Smooth muscle cell (in vitro differentiated cells): Measurements from ENCODE around the gene CNTNAP4. TPM values are rescaled to one million over a fixed set of nuclear protein-coding genes. Genes with fewer than 3 reads are reported as not detected.
A peak's percentile ranks its signal among the peaks of the same experiment; 100 is the strongest.

ENCODE experiments used
- DNase-seq: peaks from one replicate; lab custom pipeline; 2025; ENCODE audit not compliant: unreplicated experiment; lab: John Stamatoyannopoulos, UW
- H2AFZ ChIP-seq: fragments of 200-600 bp; sonication (generic); 2 replicates; pipeline ENCODE4 v1.6.0; 2016; ENCODE audit warnings: antibody characterized with exemption, low read depth, mild to moderate bottlenecking
- H3F3A ChIP-seq: fragments of 200-600 bp; sonication (generic); 2 replicates; pipeline ENCODE4 v1.6.0; 2017; ENCODE audit warnings: antibody characterized with exemption, low read depth
- H3K27ac ChIP-seq: fragments of 200-600 bp; sonication (generic); 2 replicates; pipeline ENCODE4 v1.5.1; 2016; ENCODE audit warnings: low read depth, mild to moderate bottlenecking
- H3K27me3 ChIP-seq: fragments of 200-600 bp; sonication (generic); 2 replicates; pipeline ENCODE4 v1.6.1; 2016; ENCODE audit warnings: low read depth, mild to moderate bottlenecking
- H3K36me3 ChIP-seq: fragments of 200-600 bp; sonication (generic); 2 replicates; pipeline ENCODE4 v1.5.1; 2016; ENCODE audit warnings: low read depth
- H3K4me1 ChIP-seq: fragments of 200-600 bp; sonication (generic); 2 replicates; pipeline ENCODE4 v1.5.1; 2016; ENCODE audit warnings: low read depth
- H3K4me2 ChIP-seq: fragments of 200-600 bp; sonication (generic); 2 replicates; pipeline ENCODE4 v1.6.0; 2016; ENCODE audit warnings: mild to moderate bottlenecking
- H3K4me3 ChIP-seq: fragments of 200-600 bp; sonication (generic); 2 replicates; pipeline ENCODE4 v1.5.1; 2016; ENCODE audit warnings: mild to moderate bottlenecking
- H3K79me2 ChIP-seq: fragments of 200-600 bp; sonication (generic); 2 replicates; pipeline ENCODE4 v1.6.0; 2016; ENCODE audit warnings: low read depth, mild to moderate bottlenecking
- H3K9ac ChIP-seq: fragments of 200-600 bp; sonication (generic); 2 replicates; pipeline ENCODE4 v1.6.0; 2016; ENCODE audit warnings: low read depth
- H3K9me3 ChIP-seq: fragments of 200-600 bp; sonication (generic); replicated peaks from 2 replicates; pipeline ENCODE4 v1.5.1; 2016; ENCODE audit warnings: low read depth
- H4K20me1 ChIP-seq: fragments of 200-600 bp; sonication (generic); 2 replicates; pipeline ENCODE4 v1.6.0; 2016; ENCODE audit warnings: low read depth
- WGBS: methylation state at CpG from one replicate; pipeline ENCODE4 v1.1.7; 2016; ENCODE audit warnings: low lambda C conversion rate; 5-methylcytosine and 5-hydroxymethylcytosine counted together
- polyA plus RNA-seq: library from polyadenylated mRNA; unstranded; fragments of >200 nt; fragmentation: Nextera tagmentation; extraction: Ambion mirVana; gene quantifications from 2 replicates; pipeline ENCODE4 v1.2.1, GENCODE V29; 2016
- total RNA-seq: library from RNA; depleted of rRNA; stranded (reverse); fragments of >200 nt; gene quantifications from 2 replicates; pipeline ENCODE4 v1.2.3, GENCODE V29; 2014
- TF ChIP-seq, protein P1 (sequence below): fragments of 200-600 bp; sonication (generic); IDR thresholded peaks from 2 replicates; pipeline ENCODE4 v1.5.1; 2017; ENCODE audit warnings: borderline replicate concordance, mild to moderate bottlenecking, antibody characterized with exemption; ENCODE audit not compliant: insufficient read depth, poor library complexity, severe bottlenecking

The CNTNAP4 gene
- total and polyA plus RNA-seq, 2 experiments from 2014 or later: 0.13 to 0.25 TPM

DNA sequence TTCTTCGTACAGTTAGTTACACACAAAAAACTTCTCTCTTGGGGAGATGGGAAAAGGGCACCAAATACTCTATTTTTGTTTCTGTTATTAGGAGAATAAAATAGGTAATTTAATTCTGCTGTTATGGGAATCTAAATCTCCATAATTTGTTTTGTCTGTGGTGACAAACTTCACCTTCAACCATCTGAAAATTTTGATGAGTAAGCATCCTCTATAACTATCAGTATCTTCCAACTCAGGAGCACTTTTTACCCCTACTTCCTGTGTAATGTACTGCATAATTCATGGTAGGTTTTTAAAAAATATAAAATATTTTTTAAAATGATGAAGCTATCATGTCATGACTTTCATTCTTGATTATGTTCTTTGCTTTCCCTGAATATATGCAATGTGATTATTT lies 33.6 kb upstream of the CNTNAP4 start:
- H3K27ac ChIP-seq: no peak overlapping the region
- WGBS: 95% methylated on average over 1 of the region's 1 CpG
- no peak overlapping the region for H3K4me3 ChIP-seq

DNA sequence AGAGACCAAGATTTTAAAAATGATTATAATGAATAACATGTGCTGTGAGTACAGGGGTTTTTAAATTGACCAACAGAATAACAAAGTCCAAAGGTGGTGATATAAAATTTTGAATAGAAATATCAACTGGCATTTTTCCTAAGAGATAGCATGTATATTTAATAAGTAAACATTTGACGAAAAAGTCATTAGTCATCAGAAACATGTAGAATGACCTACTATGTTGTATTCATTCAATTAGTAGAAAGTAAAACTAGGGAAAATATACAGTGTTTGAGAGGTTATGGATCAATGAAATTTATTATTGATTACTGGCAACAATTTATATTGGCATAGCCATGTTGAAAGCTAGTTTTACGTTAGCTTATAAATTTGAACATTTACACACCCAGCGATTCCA lies 30.6 kb upstream of the CNTNAP4 start:
- no peaks in the 10 kb centered on the region for H3K79me2 ChIP-seq
- TF ChIP-seq, protein P1, sequence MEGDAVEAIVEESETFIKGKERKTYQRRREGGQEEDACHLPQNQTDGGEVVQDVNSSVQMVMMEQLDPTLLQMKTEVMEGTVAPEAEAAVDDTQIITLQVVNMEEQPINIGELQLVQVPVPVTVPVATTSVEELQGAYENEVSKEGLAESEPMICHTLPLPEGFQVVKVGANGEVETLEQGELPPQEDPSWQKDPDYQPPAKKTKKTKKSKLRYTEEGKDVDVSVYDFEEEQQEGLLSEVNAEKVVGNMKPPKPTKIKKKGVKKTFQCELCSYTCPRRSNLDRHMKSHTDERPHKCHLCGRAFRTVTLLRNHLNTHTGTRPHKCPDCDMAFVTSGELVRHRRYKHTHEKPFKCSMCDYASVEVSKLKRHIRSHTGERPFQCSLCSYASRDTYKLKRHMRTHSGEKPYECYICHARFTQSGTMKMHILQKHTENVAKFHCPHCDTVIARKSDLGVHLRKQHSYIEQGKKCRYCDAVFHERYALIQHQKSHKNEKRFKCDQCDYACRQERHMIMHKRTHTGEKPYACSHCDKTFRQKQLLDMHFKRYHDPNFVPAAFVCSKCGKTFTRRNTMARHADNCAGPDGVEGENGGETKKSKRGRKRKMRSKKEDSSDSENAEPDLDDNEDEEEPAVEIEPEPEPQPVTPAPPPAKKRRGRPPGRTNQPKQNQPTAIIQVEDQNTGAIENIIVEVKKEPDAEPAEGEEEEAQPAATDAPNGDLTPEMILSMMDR: no peak
- no peak overlapping the region for H3K9ac ChIP-seq
- H3K4me3 ChIP-seq: no peak overlapping the region
- no peaks in the 10 kb centered on the region for H3K36me3 ChIP-seq
- no peaks in the 10 kb centered on the region for H3K4me1 ChIP-seq
- H3K27ac ChIP-seq: no peak overlapping the region
- 94% methylated on average over 3 of the region's 3 CpGs for WGBS
- H2AFZ ChIP-seq: no peak overlapping the region
- no peaks in the 10 kb centered on the region for H3K9me3 ChIP-seq
- no peaks in the 10 kb centered on the region for H4K20me1 ChIP-seq
- H3F3A ChIP-seq: no peaks in the 10 kb centered on the region
- H3K4me2 ChIP-seq: no peak overlapping the region
- DNase-seq: no peak
- H3K27me3 ChIP-seq: no peaks in the 10 kb centered on the region

More for the DNA sequence above, 33.6 kb upstream of the CNTNAP4 start:
- DNase-seq: no peak
- H3F3A ChIP-seq: no peaks in the 10 kb centered on the region
- no peak overlapping the region for H3K9ac ChIP-seq
- no peak overlapping the region for H3K4me2 ChIP-seq
- no peaks in the 10 kb centered on the region for H4K20me1 ChIP-seq
- H3K79me2 ChIP-seq: no peaks in the 10 kb centered on the region
- TF ChIP-seq, protein P1: no peak
- no peaks in the 10 kb centered on the region for H3K4me1 ChIP-seq
- no peaks in the 10 kb centered on the region for H3K9me3 ChIP-seq
- H2AFZ ChIP-seq: no peak overlapping the region
- H3K36me3 ChIP-seq: no peaks in the 10 kb centered on the region
- H3K27me3 ChIP-seq: no peaks in the 10 kb centered on the region

DNA sequence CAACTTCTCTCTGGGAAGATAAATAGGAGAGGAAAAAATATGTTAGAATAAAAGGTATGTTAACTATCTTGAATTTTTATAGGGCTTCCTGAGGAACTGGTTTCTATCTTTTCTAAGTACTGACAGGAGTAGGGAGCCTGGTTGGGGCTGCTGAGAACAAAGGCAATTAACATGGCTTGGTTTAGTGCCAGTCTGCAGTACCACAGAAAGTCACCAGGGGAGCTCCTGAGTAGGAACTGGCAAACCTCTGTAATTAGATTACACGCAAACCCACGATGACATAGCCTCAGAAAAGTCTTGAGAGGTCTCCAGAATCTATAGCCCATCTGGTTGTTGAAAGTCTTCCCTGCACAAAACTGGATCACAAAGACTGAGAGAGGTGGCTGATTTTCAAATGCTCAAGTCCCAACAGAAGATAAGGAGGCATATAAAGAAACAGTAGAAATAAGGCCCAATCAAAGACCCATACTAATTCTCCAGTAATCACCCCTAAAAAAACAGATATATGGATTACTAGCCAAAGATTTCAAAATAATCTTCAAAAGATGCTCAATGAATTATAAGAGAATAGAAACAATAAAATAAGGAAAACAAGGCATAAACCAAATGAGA lies 11.7 kb upstream of the CNTNAP4 start:
- no peaks in the 10 kb centered on the region for H3F3A ChIP-seq
- H3K9me3 ChIP-seq: no peaks in the 10 kb centered on the region
- no peaks in the 10 kb centered on the region for H4K20me1 ChIP-seq
- H3K9ac ChIP-seq: no peak overlapping the region
- H3K27me3 ChIP-seq: no peaks in the 10 kb centered on the region
- H3K36me3 ChIP-seq: no peaks in the 10 kb centered on the region
- H2AFZ ChIP-seq: no peak overlapping the region
- no peak overlapping the region for H3K4me3 ChIP-seq
- WGBS: 12% methylated on average over 2 of the region's 2 CpGs
- DNase-seq: no peak
- H3K27ac ChIP-seq: no peak overlapping the region
- H3K4me2 ChIP-seq: no peak overlapping the region
- no peaks in the 10 kb centered on the region for H3K4me1 ChIP-seq
- no peaks in the 10 kb centered on the region for H3K79me2 ChIP-seq
- TF ChIP-seq, protein P1: peak; percentile 39

DNA sequence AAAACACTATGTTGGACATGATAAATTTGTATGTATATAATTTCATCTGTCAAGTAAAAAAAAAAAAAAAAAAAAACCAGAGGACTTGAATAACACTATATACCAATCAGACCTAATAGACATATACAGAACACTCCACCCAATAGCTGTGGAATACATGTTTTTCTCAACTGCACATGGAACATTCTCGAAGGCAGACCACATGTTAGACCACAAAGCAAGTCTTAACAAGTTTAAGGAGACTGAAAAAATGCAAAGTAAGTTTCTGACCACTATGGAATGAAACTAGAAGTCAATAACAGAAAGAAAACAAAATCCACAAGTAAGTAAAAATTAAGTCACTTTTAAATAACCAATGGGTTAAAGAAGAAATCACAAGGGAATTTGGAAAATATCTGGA lies 8.4 kb upstream of the CNTNAP4 start:
- Histone ChIP-seq H3K79me2 (no peaks in the 10 kb centered on the region), H3F3A (no peaks in the 10 kb centered on the region), H3K9me3 (no peaks in the 10 kb centered on the region), H3K9ac (no peak overlapping the region), H2AFZ (no peak overlapping the region), H3K27me3 (no peaks in the 10 kb centered on the region), H3K4me2 (no peak overlapping the region), H3K4me3 (no peak overlapping the region), H3K4me1 (no peaks in the 10 kb centered on the region), H3K27ac (no peak overlapping the region), H3K36me3 (no peaks in the 10 kb centered on the region), H4K20me1 (no peaks in the 10 kb centered on the region)
- DNase-seq: no peak
- TF ChIP-seq, protein P1: no peak
- 70% methylated on average over 1 of the region's 1 CpG for WGBS
